CD8-positive, alpha-beta memory T cell (primary cell): ENCODE results near the gene VAMP2. TPM values are rescaled to one million over a fixed set of nuclear protein-coding genes. Genes with fewer than 3 reads are reported as not detected.

Experiments used
- CTCF ChIA-PET: fragments of 350-600 bp; sonication (Branson Sonifier 250); formaldehyde crosslinking; loops from one replicate; lab custom pipeline; 2021; ENCODE audit warnings: antibody characterized with exemption; lab: Charles Lee
- POLR2A ChIA-PET: fragments of 350-600 bp; sonication (Branson Sonifier 250); formaldehyde crosslinking; loops from one replicate; lab custom pipeline; 2021; ENCODE audit warnings: antibody characterized with exemption; lab: Charles Lee
- DNase-seq, 5 donors: peaks; one replicate each; pipeline versions ENCODE4 v3.0.0 to v3.0.0-alpha.2; 2020 to 2022; ENCODE audit warnings: mixed read lengths in 1 of 5
- H3K27ac ChIP-seq: one replicate; pipeline ENCODE4 v1.7.0; 2013; ENCODE audit warnings: low read depth, mild to moderate bottlenecking, low read length, moderate library complexity
- H3K27me3 ChIP-seq: 2 replicates; pipeline ENCODE4 v1.7.0; 2013; ENCODE audit warnings: low read length, mild to moderate bottlenecking; ENCODE audit not compliant: insufficient read depth, poor library complexity, severe bottlenecking
- H3K36me3 ChIP-seq: 2 replicates; pipeline ENCODE4 v1.7.0; 2013; ENCODE audit warnings: mild to moderate bottlenecking, low read length, moderate library complexity; ENCODE audit not compliant: insufficient read depth
- H3K4me1 ChIP-seq: 2 replicates; pipeline ENCODE4 v1.7.0; 2013; ENCODE audit warnings: mild to moderate bottlenecking, low read length, moderate library complexity; ENCODE audit not compliant: insufficient read depth
- H3K4me3 ChIP-seq: 2 replicates; pipeline ENCODE4 v1.7.0; 2013; ENCODE audit warnings: mild to moderate bottlenecking, low read length
- H3K9me3 ChIP-seq: 2 replicates; pipeline ENCODE4 v1.7.0; 2013; ENCODE audit warnings: mild to moderate bottlenecking, low read length
- H3K27ac Mint-ChIP-seq, 8 donors: one replicate each; pipeline ENCODE4 v1.8.0; 2020 to 2021; ENCODE audit warnings: mixed read lengths in 8 of 8, mild to moderate bottlenecking in 6 of 8, inconsistent platforms in 3 of 8, moderate library complexity in 3 of 8
- H3K27me3 Mint-ChIP-seq, 2 donors: one replicate each; pipeline ENCODE4 v1.8.0; 2020 to 2021; ENCODE audit warnings: mixed read lengths in 2 of 2, mild to moderate bottlenecking in 1 of 2, moderate library complexity in 1 of 2
- H3K36me3 Mint-ChIP-seq, 3 donors: one replicate each; pipeline ENCODE4 v1.8.0; 2020 to 2021; ENCODE audit warnings: mixed read lengths in 3 of 3, inconsistent platforms in 1 of 3, mild to moderate bottlenecking in 1 of 3
- H3K4me1 Mint-ChIP-seq, 3 donors: one replicate each; pipeline ENCODE4 v1.8.0; 2020 to 2021; ENCODE audit warnings: mixed read lengths in 3 of 3, inconsistent platforms in 1 of 3, mild to moderate bottlenecking in 1 of 3
- H3K4me3 Mint-ChIP-seq, 7 donors: one replicate each; pipeline ENCODE4 v1.8.0; 2020 to 2021; ENCODE audit warnings: mixed read lengths in 7 of 7, mild to moderate bottlenecking in 6 of 7, moderate library complexity in 4 of 7, inconsistent platforms in 2 of 7
- H3K9me3 Mint-ChIP-seq, 5 donors: one replicate each; pipeline ENCODE4 v1.8.0; 2020 to 2022; ENCODE audit warnings: mixed read lengths in 5 of 5, mild to moderate bottlenecking in 3 of 5, moderate library complexity in 2 of 5, inconsistent platforms in 1 of 5
- polyA plus RNA-seq: library from polyadenylated mRNA; unstranded; fragments of 300-500 nt; fragmentation: Illumina TruSeq; gene quantifications from one replicate; pipeline ENCODE4 v1.2.3, GENCODE V29; 2021
- total RNA-seq, 2 experiments: library from RNA; stranded (reverse); gene quantifications; one replicate each; pipeline ENCODE4 v1.2.3, GENCODE V29; 2021

The VAMP2 gene
- total and polyA plus RNA-seq, 3 experiments from 2014 or later: 38.3 to 98.3 (median 41.0) TPM

DNA sequence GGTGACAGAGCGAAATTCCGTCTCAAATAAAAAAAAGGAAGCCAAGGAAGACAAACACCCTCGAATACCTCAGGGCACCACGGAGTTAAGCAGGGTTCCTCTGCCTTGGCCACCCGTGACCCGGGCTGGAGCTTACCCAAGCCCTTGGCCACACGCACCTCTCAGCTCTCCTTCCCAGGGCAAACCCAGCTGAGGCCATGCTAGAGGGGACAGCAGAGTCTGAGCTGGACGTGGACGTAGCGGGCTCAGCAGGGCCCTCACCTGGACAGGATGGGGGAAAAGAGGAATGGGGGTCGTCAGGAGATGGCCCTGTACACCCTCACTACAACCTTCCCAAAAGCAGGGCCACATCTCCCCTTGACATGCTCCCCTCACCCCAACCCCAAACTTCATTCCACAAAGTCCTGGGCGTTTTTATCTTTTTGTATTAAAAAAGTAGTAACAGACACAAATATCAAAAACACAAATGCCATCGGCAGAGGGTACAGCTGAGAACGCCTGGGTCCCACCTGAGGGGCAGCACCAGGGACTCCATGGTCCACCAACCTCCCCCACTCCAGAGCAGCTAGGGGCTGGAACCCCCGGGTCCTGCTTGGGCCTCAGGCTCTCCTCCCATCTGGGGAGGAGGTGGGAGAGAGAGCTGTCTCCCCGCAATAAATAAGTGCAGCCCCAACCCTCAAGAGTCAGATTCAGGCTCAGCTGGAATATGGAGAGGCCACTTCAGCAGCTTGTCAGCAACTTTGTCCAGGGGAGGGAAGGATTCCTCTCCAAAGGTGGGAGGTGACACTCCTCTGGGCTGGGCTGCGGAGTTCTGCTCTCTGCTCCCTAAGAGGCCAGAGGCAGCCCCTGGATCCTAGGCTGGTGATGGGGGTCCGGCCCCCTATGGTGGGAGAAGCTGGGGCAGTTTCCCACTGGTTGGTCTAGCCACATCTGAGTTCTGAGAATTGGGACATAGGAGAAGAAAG lies 22.4 kb downstream of the VAMP2 start:
- H3K4me1 ChIP-seq: peaks cover 22% of the 10 kb centered on the region
- H3K36me3 ChIP-seq: peaks cover 32% of the 10 kb centered on the region
- H3K4me3 Mint-ChIP-seq: peak overlapping the region in 1 of 7 donors; percentile 65
- H3K27ac ChIP-seq: no peak overlapping the region
- H3K27me3 ChIP-seq: no peaks in the 10 kb centered on the region
- peaks cover 0 to 9% of the 10 kb centered on the region in 2 donors for H3K27me3 Mint-ChIP-seq
- H3K4me3 ChIP-seq: no peak overlapping the region
- ChIA-PET CTCF (interaction anchor here (0.8 to 8.2 kb wide), 10 partner anchors 12 to 155 kb away, joined by 3 to 108 read pairs (median 4); partner anchors contain the start of genes ALOXE3, PER1 and SLC25A35), POLR2A (interaction anchor here (0.6 to 3.3 kb wide), 7 partner anchors 10 to 82 kb away, joined by 3 to 22 read pairs (median 5); partner anchors contain the start of gene HES7)
- peaks cover 0 to 51% (median 6%) of the 10 kb centered on the region in 3 donors for H3K36me3 Mint-ChIP-seq
- DNase-seq: peak in 2 of 5 donors; percentile 24 to 50
- H3K9me3 ChIP-seq: no peaks in the 10 kb centered on the region
- peak overlapping the region in 2 of 8 donors; percentile 6 to 50 for H3K27ac Mint-ChIP-seq
- H3K9me3 Mint-ChIP-seq: peaks cover 0 to 2% (median 0%) of the 10 kb centered on the region in 5 donors
- peaks cover 0 to 2% (median 0%) of the 10 kb centered on the region in 3 donors for H3K4me1 Mint-ChIP-seq

DNA sequence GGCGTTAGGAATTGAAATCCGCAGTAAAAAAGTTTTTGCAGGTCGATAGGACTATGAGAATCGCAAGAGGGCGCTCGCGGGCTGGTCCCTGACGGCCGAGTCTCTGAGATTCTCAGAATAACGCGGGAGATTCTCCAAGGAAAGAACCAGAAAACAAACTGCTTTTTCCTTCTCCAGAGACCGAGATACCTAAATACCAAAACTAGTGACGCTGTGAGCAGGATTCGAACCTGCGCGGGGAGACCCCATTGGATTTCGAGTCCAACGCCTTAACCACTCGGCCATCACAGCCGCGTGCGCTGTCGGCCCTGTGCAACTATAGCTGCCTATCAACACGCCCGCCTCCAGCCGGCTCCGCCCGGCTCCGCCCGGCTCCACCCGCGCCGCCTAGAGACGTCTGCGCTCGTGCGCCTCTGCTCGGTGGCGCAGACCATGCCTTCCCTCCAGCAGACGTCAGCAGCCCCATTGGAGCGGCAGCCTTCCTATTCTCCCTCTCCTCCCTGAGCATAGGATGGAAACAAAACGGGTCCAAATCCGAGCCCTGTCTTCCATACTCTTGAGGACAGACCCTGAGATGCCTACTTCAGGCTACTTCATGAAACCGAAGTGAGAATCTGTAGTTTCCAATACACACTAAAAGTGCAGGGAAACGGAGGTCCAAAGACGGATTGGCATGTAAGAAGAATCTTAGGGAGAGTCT lies 23.9 kb downstream of the VAMP2 start:
- POLR2A ChIA-PET: interaction anchor here (1.1 to 3.3 kb wide), 17 partner anchors 11 to 157 kb away, joined by 4 to 31 read pairs (median 7); partner anchors contain the start of genes BORCS6, CTC1, HES7 and PER1
- Histone ChIP-seq H3K4me3 (peak overlapping the region; percentile 97), H3K4me1 (peaks cover 22% of the 10 kb centered on the region), H3K36me3 (peaks cover 25% of the 10 kb centered on the region), H3K27me3 (no peaks in the 10 kb centered on the region), H3K9me3 (no peaks in the 10 kb centered on the region), H3K27ac (peak overlapping the region; percentile 94)
- Mint-ChIP-seq H3K27ac (no peak overlapping the region), H3K4me1 (peaks cover 0 to 2% (median 0%) of the 10 kb centered on the region in 3 donors), H3K36me3 (peaks cover 0 to 36% (median 3%) of the 10 kb centered on the region in 3 donors), H3K9me3 (peaks cover 0 to 2% (median 0%) of the 10 kb centered on the region in 5 donors), H3K4me3 (no peak overlapping the region), H3K27me3 (peaks cover 0 to 5% of the 10 kb centered on the region in 2 donors)
- peak; percentile 92 to 97 (median 95) for DNase-seq
- CTCF ChIA-PET: interaction anchor here (0.7 to 8.2 kb wide), 26 partner anchors 10 to 163 kb away, joined by 3 to 108 read pairs (median 4); partner anchors contain the start of genes ALOXE3, HES7, PER1 and PFAS

DNA sequence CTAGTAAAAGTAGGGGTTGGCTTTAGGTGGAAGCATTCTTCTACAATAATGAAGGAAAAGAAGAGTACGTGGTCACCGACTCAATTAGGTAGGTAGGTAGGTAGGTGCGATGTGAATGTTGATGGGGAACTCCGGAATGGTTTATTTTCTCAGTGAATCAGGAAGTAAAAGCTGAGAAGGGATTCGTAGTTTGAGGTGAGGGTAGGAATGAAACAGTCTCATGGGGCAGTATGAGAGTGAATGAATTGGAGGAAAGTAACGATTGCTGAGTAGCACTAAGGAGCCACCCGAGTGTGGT lies 24.4 kb downstream of the VAMP2 start:
- no peaks in the 10 kb centered on the region for H3K9me3 ChIP-seq
- DNase-seq: no peak
- CTCF ChIA-PET: interaction anchor here (0.6 to 8.2 kb wide), 22 partner anchors 10 to 163 kb away, joined by 3 to 108 read pairs (median 6); partner anchors contain the start of genes ALOXE3, HES7, PER1 and PFAS
- H3K27ac Mint-ChIP-seq: no peak overlapping the region
- peaks cover 0 to 2% (median 0%) of the 10 kb centered on the region in 3 donors for H3K4me1 Mint-ChIP-seq
- H3K36me3 ChIP-seq: peaks cover 24% of the 10 kb centered on the region
- POLR2A ChIA-PET: interaction anchor here (0.8 to 3.3 kb wide), 19 partner anchors 11 to 157 kb away, joined by 3 to 31 read pairs (median 6); partner anchors contain the start of genes BORCS6, CTC1, HES7 and PER1
- peak overlapping the region; percentile 97 for H3K4me3 ChIP-seq
- peak overlapping the region; percentile 94 for H3K27ac ChIP-seq
- peaks cover 22% of the 10 kb centered on the region for H3K4me1 ChIP-seq
- no peaks in the 10 kb centered on the region for H3K27me3 ChIP-seq
- peaks cover 0 to 5% of the 10 kb centered on the region in 2 donors for H3K27me3 Mint-ChIP-seq
- H3K9me3 Mint-ChIP-seq: peaks cover 0 to 2% (median 0%) of the 10 kb centered on the region in 5 donors
- H3K36me3 Mint-ChIP-seq: peaks cover 0 to 31% (median 0%) of the 10 kb centered on the region in 3 donors
- H3K4me3 Mint-ChIP-seq: no peak overlapping the region

DNA sequence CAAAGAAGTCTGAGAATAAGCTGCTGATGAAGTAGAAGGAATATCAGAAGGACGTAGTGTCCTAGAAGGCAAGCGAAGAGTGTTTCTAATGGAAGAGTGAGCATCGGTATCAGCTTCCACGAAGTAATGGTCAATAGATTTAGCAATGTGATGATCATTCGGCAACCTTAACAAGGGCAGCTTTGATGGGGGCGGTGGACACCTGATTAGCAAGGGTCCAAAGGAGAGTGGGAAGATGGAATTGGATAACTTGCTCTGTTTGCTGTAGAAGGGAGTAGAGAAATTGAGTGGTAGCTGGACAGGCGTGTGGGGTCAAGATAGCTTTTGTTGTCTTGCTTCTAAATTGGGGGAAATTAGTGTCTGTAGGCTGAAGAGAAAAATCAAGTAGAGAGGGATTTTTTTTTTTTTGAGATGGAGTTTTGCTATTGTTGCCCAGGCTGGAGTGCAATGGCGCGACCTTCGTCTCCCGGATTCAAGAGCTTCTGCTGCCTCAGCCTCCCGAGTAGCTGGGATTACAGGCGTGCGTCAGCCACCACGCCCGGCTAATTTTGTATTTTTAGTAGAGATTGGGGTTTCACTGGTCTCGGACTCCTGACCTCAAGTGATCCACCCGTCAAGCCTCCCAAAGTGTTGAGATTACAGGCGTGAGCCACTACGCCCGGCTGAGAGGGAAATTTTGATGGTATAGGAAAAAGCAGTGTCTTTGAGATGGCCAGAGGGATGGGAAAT lies 24.9 kb downstream of the VAMP2 start:
- CTCF ChIA-PET: interaction anchor here (0.6 to 8.2 kb wide), 18 partner anchors 9 to 164 kb away, joined by 3 to 108 read pairs (median 7); partner anchors contain the start of genes ALOXE3, HES7, PER1 and PFAS
- peak overlapping the region; percentile 94 for H3K27ac ChIP-seq
- Mint-ChIP-seq H3K4me3 (no peak overlapping the region), H3K9me3 (peaks cover 0 to 2% (median 0%) of the 10 kb centered on the region in 5 donors), H3K27ac (no peak overlapping the region), H3K27me3 (peaks cover 0 to 5% of the 10 kb centered on the region in 2 donors), H3K4me1 (peaks cover 0 to 2% (median 0%) of the 10 kb centered on the region in 3 donors), H3K36me3 (peaks cover 0 to 27% (median 0%) of the 10 kb centered on the region in 3 donors)
- H3K4me3 ChIP-seq: peak overlapping the region; percentile 97
- POLR2A ChIA-PET: interaction anchor here (0.6 to 3.3 kb wide), 11 partner anchors 11 to 158 kb away, joined by 3 to 31 read pairs (median 6); partner anchors contain the start of genes HES7 and SLC25A35
- peaks cover 23% of the 10 kb centered on the region for H3K36me3 ChIP-seq
- DNase-seq: no peak
- peaks cover 22% of the 10 kb centered on the region for H3K4me1 ChIP-seq
- no peaks in the 10 kb centered on the region for H3K27me3 ChIP-seq
- H3K9me3 ChIP-seq: no peaks in the 10 kb centered on the region

DNA sequence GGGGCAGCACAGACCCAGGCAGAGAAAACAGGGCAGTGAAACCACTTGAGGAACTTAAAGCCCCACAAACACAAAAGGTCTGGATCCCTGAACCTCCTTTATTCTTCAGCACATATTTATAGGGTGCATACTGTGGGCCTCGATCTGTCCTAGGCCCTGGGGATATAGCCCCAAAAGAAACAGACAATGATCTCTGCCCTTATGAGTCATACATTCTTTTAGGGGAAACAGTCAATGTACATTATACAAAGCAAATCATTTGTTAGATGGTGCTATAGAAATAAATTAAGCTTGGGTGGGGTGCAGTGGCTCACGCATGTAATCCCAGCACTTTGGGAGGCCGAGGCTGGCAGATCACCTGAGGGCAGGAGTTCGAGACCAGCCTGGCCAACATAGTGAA lies 28.8 kb downstream of the VAMP2 start:
- Mint-ChIP-seq H3K4me1 (peaks cover 0 to 2% (median 0%) of the 10 kb centered on the region in 3 donors), H3K27ac (peak overlapping the region in 1 of 8 donors; percentile 6), H3K27me3 (peaks cover 0 to 2% of the 10 kb centered on the region in 2 donors), H3K36me3 (no peaks in the 10 kb centered on the region), H3K9me3 (no peaks in the 10 kb centered on the region), H3K4me3 (no peak overlapping the region)
- H3K4me3 ChIP-seq: no peak overlapping the region
- H3K27me3 ChIP-seq: no peaks in the 10 kb centered on the region
- no peak overlapping the region for H3K27ac ChIP-seq
- DNase-seq: no peak
- H3K4me1 ChIP-seq: peaks cover 10% of the 10 kb centered on the region
- H3K9me3 ChIP-seq: no peaks in the 10 kb centered on the region
- POLR2A ChIA-PET: no interaction called here
- CTCF ChIA-PET: interaction anchor here (1.2 to 8.2 kb wide), 6 partner anchors 10 to 167 kb away, joined by 3 to 108 read pairs (median 6); partner anchors contain the start of genes ALOXE3, HES7 and PER1
- H3K36me3 ChIP-seq: no peaks in the 10 kb centered on the region

DNA sequence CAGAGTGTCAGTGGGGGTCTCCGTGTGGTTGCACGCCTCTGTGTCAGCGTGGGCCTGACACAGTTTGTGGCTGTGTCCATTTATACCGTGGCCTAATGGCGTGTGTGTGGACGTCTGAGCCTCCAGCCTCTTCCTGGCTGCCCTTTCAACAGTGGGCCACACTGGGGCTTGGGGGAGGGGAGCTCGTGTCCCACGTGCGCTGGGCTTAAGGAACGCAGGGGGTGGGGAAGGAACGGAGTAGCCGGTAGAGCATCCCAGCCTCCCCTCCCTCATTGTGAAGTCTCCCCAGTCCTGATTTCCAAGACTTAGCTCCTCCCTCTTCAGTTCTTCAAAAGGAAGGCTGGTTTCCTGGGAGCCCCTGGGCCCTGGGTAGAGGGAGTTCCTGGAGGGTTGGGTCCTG lies 29.3 kb downstream of the VAMP2 start:
- no peaks in the 10 kb centered on the region for H3K27me3 ChIP-seq
- Mint-ChIP-seq H3K27me3 (peaks cover 0 to 2% of the 10 kb centered on the region in 2 donors), H3K36me3 (no peaks in the 10 kb centered on the region), H3K4me3 (no peak overlapping the region), H3K9me3 (no peaks in the 10 kb centered on the region), H3K27ac (no peak overlapping the region), H3K4me1 (peaks cover 0 to 2% (median 0%) of the 10 kb centered on the region in 3 donors)
- no peak overlapping the region for H3K4me3 ChIP-seq
- H3K36me3 ChIP-seq: no peaks in the 10 kb centered on the region
- POLR2A ChIA-PET: no interaction called here
- no peaks in the 10 kb centered on the region for H3K9me3 ChIP-seq
- no peak for DNase-seq
- CTCF ChIA-PET: interaction anchor here (1.2 to 2.5 kb wide), 3 partner anchors 9 to 14 kb away, joined by 3 to 10 read pairs (median 7); partner anchors contain the start of genes ALOXE3 and HES7
- no peak overlapping the region for H3K27ac ChIP-seq
- H3K4me1 ChIP-seq: peaks cover 9% of the 10 kb centered on the region
